B cell (primary cell): ENCODE measurements around the gene ARID3C. TPM values are rescaled to one million over a fixed set of nuclear protein-coding genes. Genes with fewer than 3 reads are reported as not detected.

Experiments used
- ATAC-seq: fragments of 200-7000 bp; cut with Tn5 transposase; one replicate; pipeline ENCODE4 v1.10.0; 2021; ENCODE audit warnings: low read depth, mild to moderate bottlenecking, moderate number of reproducible peaks, moderate library complexity
- CTCF ChIA-PET: fragments of 350-600 bp; sonication (Branson Sonifier 250); formaldehyde crosslinking; loops from one replicate; lab custom pipeline; 2021; ENCODE audit warnings: antibody characterized with exemption, inconsistent platforms; lab: Charles Lee
- POLR2A ChIA-PET: fragments of 350-600 bp; sonication (Branson Sonifier 250); formaldehyde crosslinking; loops from one replicate; lab custom pipeline; 2021; ENCODE audit warnings: antibody characterized with exemption; lab: Charles Lee
- DNase-seq: peaks from one replicate; pipeline ENCODE4 v3.0.0; 2013
- H2AFZ ChIP-seq: 2 replicates; pipeline ENCODE4 v1.6.1; 2012; ENCODE audit warnings: mild to moderate bottlenecking, low read depth, low read length; ENCODE audit not compliant: insufficient read depth, poor library complexity, severe bottlenecking
- H3K27ac ChIP-seq, 2 donors: 1 replicate in 1 of 2; 2 replicates in 1 of 2; pipeline ENCODE4 v1.5.1; 2012 to 2013; ENCODE audit warnings: low read length in 2 of 2, mild to moderate bottlenecking in 2 of 2, moderate library complexity in 1 of 2
- H3K27me3 ChIP-seq, 4 experiments: fragments of 200-600 bp in 1 of 4; sonication (generic) in 1 of 4; replicated peaks in 1 of 4; 1 replicate in 2 of 4; 2 replicates in 2 of 4; pipeline versions ENCODE4 v1.6.1 to v1.7.0; 2013 to 2016; ENCODE audit warnings: low read length in 3 of 4, mild to moderate bottlenecking in 2 of 4, mixed read lengths in 1 of 4, moderate library complexity in 1 of 4; ENCODE audit not compliant: insufficient read depth in 4 of 4, control insufficient read depth in 3 of 4; ENCODE audit errors: control extremely low read depth in 1 of 4
- H3K36me3 ChIP-seq, 2 experiments: replicated peaks in 1 of 2; 1 replicate in 1 of 2; 2 replicates in 1 of 2; pipeline versions ENCODE4 v1.6.1 to v1.7.1; 2013; ENCODE audit warnings: low read length in 1 of 2; ENCODE audit not compliant: insufficient read depth in 2 of 2, control insufficient read depth in 1 of 2; ENCODE audit errors: control extremely low read depth in 1 of 2, extremely low read depth in 1 of 2
- H3K4me1 ChIP-seq, 2 donors: fragments of 200-600 bp in 1 of 2; sonication (generic) in 1 of 2; 1 replicate in 1 of 2; 2 replicates in 1 of 2; pipeline versions ENCODE4 v1.5.1 to v1.6.1; 2013 to 2017; ENCODE audit warnings: low read length in 2 of 2; ENCODE audit not compliant: control insufficient read depth in 2 of 2, insufficient read depth in 2 of 2
- H3K4me2 ChIP-seq: replicated peaks from 2 replicates; pipeline ENCODE3; 2012; ENCODE audit warnings: mild to moderate bottlenecking, low read depth, low read length; ENCODE audit not compliant: poor library complexity, severe bottlenecking
- H3K4me3 ChIP-seq, 5 experiments: fragments of 200-600 bp in 1 of 5; sonication (generic) in 1 of 5; 1 replicate in 3 of 5; 2 replicates in 2 of 5; pipeline versions ENCODE4 v1.5.1 to v1.7.0; 2011 to 2016; ENCODE audit warnings: low read length in 4 of 5, mild to moderate bottlenecking in 4 of 5, low read depth in 2 of 5, control low read depth in 1 of 5, moderate library complexity in 1 of 5; ENCODE audit not compliant: insufficient read depth in 1 of 5; ENCODE audit errors: control extremely low read depth in 1 of 5, extremely low read depth in 1 of 5
- H3K79me2 ChIP-seq: fragments of 200-600 bp; sonication (generic); one replicate; pipeline ENCODE4 v1.6.0; 2016; ENCODE audit warnings: low read length; ENCODE audit not compliant: control insufficient read depth, insufficient read depth
- H3K9ac ChIP-seq: fragments of 200-600 bp; sonication (generic); 2 replicates; pipeline ENCODE4 v1.6.1; 2017; ENCODE audit warnings: mild to moderate bottlenecking, low read length, moderate library complexity
- H3K9me3 ChIP-seq, 3 donors: one replicate each; pipeline versions ENCODE4 v1.6.1 to v1.7.1; 2013; ENCODE audit warnings: low read length in 2 of 3; ENCODE audit not compliant: control insufficient read depth in 2 of 3, insufficient read depth in 1 of 3; ENCODE audit errors: control extremely low read depth in 1 of 3
- H4K20me1 ChIP-seq: 2 replicates; pipeline ENCODE4 v1.6.0; 2012; ENCODE audit warnings: mild to moderate bottlenecking, low read length; ENCODE audit not compliant: insufficient read depth, control insufficient read depth, poor library complexity, severe bottlenecking
- H3K27ac Mint-ChIP-seq: one replicate; pipeline ENCODE4 v1.8.0; 2021; ENCODE audit warnings: mixed read lengths
- H3K27me3 Mint-ChIP-seq: one replicate; pipeline ENCODE4 v1.8.0; 2021; ENCODE audit warnings: mixed read lengths
- H3K4me1 Mint-ChIP-seq: one replicate; pipeline ENCODE4 v1.8.0; 2021; ENCODE audit warnings: mixed read lengths
- H3K4me3 Mint-ChIP-seq: one replicate; pipeline ENCODE4 v1.8.0; 2021; ENCODE audit warnings: mixed read lengths
- H3K9me3 Mint-ChIP-seq: one replicate; pipeline ENCODE4 v1.8.0; 2022; ENCODE audit warnings: mixed read lengths; ENCODE audit not compliant: insufficient read depth
- CTCF ChIP-seq: fragments of 200-600 bp; IDR thresholded peaks from one replicate; pipeline ENCODE4 v1.8.0; 2022; ENCODE audit warnings: antibody characterized with exemption, mild to moderate bottlenecking
- EZH2 ChIP-seq: IDR thresholded peaks from 2 replicates; pipeline ENCODE4 v1.6.1; 2012; ENCODE audit warnings: borderline replicate concordance, low read depth, mild to moderate bottlenecking, moderate library complexity, low read length; ENCODE audit not compliant: insufficient read depth, poor library complexity, severe bottlenecking
- WGBS: methylation state at CpG from one replicate; pipeline ENCODE4 v1.1.5; 2013; ENCODE audit warnings: missing lambda C conversion rate; ENCODE audit not compliant: insufficient coverage; 5-methylcytosine and 5-hydroxymethylcytosine counted together
- intact Hi-C: fragments of 100-400 bp; cut with micrococcal nuclease; formaldehyde crosslinking; loops from one replicate; pipeline ENCODE4 v1.10.0; 2022
- polyA plus RNA-seq: library from polyadenylated mRNA; depleted of rRNA; stranded (reverse); fragments of >200 nt; gene quantifications from 2 replicates; pipeline ENCODE4 v1.2.3, GENCODE V29; 2012
- total RNA-seq, 2 donors: library from RNA; stranded (reverse); fragments of 120-200 nt in 1 of 2; gene quantifications; 1 replicate in 1 of 2; 2 replicates in 1 of 2; pipeline versions ENCODE4 v1.2.3 to v1.2.4, GENCODE V29; 2013 to 2022

ARID3C gene
- total and polyA plus RNA-seq, 2 donors (not counting 1 experiment from before 2014, with no cell fraction given): not detected

- peaks cover 0 to 13% (median 5%) of the 10 kb centered on the region in 3 donors for H3K9me3 ChIP-seq
- peak overlapping the region; percentile 99 for H3K4me2 ChIP-seq
- H4K20me1 ChIP-seq: no peaks in the 10 kb centered on the region
- peak overlapping the region in 4 of 5 experiments; percentile 65 to 87 (median 85) for H3K4me3 ChIP-seq
- Mint-ChIP-seq H3K4me1 (peaks cover 20% of the 10 kb centered on the region), H3K27me3 (no peaks in the 10 kb centered on the region), H3K4me3 (peak overlapping the region; percentile 94), H3K27ac (peak overlapping the region; percentile 94), H3K9me3 (peaks cover 8% of the 10 kb centered on the region)
- CTCF ChIA-PET: interaction anchor here (0.6 to 4.9 kb wide), 7 partner anchors 12 to 415 kb away, joined by 3 to 34 read pairs (median 4); partner anchors contain the start of genes FANCG, GALT and SIGMAR1
- H2AFZ ChIP-seq: peak overlapping the region; percentile 91
- 2% methylated on average over 26 of the region's 26 CpGs for WGBS
- DNase-seq (no peak), ATAC-seq (no peak)
- intact Hi-C loops: loop anchor here (1.0 to 5.0 kb wide), 6 partner anchors 19 to 1147 kb away; partner anchors contain the start of genes DNAJB5, GALT, MYORG and RPP25L
- no peaks in the 10 kb centered on the region for H3K36me3 ChIP-seq
- POLR2A ChIA-PET: interaction anchor here (1.0 to 1.8 kb wide), 4 partner anchors 11 to 27 kb away, joined by 3 to 13 read pairs (median 8); partner anchors contain the start of genes GALT and SIGMAR1
- H3K27me3 ChIP-seq: no peaks in the 10 kb centered on the region
- TF ChIP-seq EZH2: no peak
- TF ChIP-seq CTCF: no peak
- no peak overlapping the region for H3K27ac ChIP-seq
- peak overlapping the region; percentile 97 for H3K9ac ChIP-seq
- no peaks in the 10 kb centered on the region for H3K79me2 ChIP-seq
- peaks cover 10 to 18% of the 10 kb centered on the region in 2 donors for H3K4me1 ChIP-seq
Measured at GRCh38 chr9:34665067-34665380, 36.2 kb upstream of the ARID3C start.
